GM21447 (cell line): ENCODE data around the gene AMELX.

Experiments used
- ATAC-seq: cut with Tn5 transposase; IDR thresholded peaks from one replicate; pipeline ENCODE4 v1.9.1; 2021; ENCODE audit not compliant: unreplicated experiment

The AMELX gene

DNA sequence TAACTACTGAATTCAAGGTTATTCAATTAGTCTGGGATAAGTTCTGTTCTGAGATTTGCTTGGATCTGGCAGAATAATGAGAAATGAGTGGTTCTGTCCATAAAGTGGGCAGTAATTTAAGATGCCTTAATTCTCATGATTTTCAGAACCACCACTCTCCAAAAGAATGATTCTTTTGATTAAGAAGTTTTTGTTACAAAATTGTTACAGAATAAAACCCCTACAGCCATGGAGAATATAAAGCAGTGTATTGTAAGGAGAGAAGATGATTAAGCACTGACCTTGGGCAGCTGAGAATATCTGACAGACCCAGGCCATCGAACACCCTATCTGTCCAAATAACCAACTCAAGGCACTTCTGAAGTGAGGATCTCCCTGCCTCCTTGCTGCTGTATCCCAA, 12.4 kb downstream of the AMELX start:
- no peak for ATAC-seq

DNA sequence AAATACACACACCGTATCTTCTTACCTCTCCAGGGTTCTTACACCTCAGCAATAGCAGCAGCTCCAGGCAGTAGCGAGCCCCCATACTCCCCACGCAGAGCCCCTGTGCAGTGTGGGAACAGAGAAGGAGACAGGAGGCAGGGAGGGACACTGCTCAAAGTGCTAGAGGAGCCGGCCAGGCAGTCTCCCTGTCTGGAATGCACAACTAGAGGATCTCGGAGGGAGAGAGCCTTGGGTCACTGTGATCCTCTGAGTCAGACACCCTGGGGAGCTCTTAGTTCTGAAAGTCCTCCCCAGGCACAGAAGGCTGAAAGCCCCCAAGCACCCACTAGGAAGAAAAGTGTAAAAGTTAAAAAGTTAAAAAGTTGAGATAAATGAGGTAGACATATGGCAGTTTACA, 16.0 kb downstream of the AMELX start:
- ATAC-seq: no peak

DNA sequence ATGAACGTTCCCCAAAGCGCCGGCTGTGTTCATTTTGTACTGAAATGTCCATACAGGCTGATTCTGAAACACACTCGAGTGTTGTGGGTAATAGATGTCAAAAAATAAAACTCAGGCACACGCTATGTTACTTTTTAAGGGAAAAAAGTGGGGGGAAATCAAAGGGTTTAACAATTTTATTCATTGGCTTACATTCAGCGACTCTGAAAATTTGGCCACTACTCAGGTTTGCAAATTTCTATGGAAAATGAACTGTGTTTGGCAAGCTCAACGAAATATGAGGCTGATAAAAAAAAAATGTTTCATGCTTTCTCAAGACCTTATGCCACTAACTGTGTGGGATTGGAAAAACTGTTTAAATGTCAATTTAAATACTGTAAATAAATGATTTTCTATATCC, 18.5 kb downstream of the AMELX start:
- ATAC-seq: no peak

DNA sequence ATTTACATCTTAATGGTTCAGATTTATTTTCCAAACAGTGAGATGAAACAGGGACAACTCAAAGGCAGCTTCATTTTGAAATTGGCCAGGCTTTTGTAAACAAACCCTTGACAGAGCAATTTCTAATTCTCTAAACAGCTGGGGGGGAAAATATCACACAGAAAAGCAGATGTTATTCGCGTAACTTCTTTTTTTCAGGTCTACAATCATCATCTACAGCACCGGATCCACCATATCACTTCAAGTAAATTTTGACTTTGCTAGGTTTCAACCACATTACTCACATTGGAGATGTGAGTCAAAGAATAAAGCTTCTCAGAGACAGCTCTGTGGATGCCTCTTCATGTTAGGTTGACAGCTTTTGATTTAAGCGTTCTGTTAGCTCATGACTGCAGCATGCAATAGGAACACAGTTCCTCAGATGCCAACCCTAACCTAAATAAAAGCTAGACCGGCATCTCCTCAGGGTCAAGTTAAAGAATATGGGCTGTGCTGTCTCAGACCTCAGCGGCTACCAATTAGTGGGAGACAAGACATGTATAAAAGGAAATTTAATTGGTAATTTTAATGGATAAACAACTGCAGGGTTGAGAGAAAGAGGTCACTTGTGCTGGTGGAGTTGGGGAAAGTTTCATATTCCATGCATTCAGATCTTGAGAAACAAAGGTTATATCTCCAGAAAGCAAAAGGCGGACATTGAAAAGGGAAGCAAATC, 26.8 kb downstream of the AMELX start:
- no peak for ATAC-seq

DNA sequence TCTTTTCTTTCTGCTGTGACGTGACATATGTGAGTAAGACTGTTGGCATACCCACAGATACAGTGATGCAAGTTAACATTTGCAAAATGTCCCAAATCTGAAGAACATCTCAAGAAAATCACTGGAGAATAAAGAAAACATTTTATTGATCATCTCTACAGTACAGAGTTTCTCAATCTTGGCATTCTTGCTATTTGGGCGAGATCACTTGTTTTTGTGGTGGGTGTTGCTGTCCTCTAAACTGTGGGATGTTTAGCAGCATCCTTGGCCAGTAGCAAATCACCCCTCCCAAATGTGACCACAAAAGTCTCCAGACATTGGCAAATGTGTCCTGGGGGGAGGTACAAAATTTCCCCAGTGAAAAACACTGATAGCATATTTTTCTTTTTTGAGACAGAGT, 28.8 kb downstream of the AMELX start:
- ATAC-seq: no peak

DNA sequence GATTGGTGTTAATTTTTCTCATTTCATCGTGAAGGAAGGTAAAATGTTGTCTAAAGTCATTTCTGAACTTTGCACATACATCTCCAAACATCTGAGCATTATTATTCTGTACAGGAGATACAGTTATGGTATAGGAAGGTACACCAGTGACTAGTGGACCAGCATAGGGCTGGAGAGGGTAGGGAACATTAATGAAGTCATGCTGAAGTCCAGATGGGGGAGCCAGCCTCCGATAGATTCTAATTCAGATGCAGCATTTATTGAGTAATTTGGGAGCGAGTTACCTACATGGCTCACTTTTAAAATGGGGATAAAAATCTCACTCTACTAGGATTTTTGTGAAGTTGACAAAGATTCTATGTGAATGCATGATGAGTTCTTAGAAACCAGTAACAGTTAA, 34.9 kb downstream of the AMELX start:
- no peak for ATAC-seq

DNA sequence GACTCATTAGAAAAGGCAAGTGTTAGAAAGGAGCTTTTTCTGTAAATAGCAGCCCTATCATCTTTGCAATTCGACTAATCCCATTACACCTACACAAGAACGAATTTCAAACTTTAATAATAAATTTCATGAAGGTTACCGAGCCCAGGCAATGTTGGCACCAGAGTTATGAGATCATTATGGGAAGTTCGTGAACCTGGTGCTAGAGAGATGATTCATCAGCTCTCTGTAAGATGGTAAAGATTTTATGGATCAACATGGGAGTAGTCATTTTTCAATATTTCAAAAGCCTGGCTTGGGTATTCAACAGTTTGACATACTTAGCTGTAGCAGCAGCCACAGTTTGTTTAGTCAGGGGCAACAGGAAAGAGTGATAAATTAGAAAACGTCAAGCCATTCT, 35.8 kb downstream of the AMELX start:
- ATAC-seq: no peak

DNA sequence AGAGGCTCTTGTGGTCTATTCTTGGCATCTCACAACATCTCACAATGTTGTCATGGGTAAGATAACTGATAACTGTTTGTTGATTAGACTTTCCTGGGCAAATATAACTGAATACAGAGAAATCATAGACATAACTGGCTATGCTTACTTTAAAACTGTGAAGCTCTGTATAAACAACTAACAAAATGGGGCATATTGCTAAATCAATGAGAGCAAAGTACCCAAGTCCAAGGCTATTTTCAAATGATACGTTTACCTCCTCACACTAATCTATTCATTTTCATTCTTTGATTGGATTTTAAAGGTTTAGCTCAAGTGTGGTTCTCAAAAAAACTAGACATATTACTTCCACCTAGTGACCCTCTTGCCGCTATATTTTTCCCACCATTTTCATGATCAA, 38.6 kb downstream of the AMELX start:
- ATAC-seq: no peak

DNA sequence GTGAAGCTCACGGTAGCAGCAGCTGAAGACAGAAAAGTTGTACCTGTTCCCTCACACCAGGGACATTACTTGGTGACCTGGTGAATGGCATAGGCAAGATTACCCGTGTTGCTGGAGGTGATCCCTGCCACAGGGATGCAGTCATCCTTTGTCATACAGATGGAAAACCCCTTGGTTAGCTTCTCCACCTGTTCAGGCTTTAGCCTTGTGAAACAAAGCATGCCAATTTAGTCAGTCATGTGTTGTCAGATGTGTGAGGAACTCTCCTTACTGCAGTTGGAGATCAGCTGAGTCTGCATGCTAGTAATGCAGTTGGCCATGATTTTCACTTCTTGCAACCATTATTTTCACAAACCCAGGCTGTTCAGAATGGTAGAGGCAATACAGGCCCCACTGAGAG, 41.0 kb downstream of the AMELX start:
- ATAC-seq: no peak

DNA sequence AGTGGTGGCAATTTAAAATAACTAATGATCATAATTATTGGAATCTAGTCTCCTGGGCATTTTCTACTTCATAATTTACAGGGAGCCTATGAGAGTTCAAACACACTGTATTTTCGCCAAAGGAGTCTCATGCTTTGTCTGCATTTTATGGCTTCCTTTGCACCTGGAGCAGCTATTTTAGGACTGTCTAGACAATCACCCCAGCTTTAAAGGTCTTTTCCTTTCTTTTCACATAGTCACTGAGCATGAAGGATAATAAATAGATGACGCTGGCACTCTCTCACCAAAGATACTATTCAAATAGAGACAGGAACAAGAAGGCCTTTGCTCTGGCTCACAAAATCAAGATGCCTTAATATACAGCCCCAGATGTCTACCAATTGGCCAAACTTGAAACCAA, 43.0 kb downstream of the AMELX start:
- no peak for ATAC-seq

DNA sequence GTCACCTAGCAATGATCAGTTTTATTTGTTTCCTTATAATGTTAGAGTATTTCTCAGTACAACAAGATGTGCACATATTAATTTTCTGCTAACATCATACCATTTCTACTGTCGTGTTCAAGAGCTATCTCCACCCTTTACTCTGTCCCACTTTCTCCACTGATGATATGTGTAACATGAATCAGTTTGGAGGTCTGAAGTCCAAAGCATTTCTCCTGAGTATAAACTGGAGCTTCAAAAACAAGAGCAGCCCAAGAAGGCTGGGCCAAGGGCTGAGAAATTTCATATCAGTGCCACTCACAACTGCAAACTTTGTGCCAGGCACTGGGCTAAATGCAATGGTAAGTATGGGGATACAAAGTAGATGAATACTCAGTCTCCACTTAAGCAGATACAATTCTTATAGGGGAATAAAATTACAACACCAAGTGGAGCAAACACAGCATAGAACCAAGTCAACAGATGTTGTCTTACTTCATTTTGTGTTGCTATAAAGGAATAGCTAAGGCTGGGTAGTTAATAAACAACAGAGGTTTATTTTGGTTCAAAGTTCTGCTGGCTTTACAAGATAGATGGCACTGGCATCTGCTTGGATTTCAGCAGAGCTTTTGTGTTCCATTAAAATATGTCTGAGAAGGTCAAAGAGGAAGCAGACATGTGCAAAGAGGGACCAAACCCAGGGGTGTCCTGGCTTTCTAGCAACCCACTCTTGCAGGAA, 44.2 kb downstream of the AMELX start:
- ATAC-seq: no peak

DNA sequence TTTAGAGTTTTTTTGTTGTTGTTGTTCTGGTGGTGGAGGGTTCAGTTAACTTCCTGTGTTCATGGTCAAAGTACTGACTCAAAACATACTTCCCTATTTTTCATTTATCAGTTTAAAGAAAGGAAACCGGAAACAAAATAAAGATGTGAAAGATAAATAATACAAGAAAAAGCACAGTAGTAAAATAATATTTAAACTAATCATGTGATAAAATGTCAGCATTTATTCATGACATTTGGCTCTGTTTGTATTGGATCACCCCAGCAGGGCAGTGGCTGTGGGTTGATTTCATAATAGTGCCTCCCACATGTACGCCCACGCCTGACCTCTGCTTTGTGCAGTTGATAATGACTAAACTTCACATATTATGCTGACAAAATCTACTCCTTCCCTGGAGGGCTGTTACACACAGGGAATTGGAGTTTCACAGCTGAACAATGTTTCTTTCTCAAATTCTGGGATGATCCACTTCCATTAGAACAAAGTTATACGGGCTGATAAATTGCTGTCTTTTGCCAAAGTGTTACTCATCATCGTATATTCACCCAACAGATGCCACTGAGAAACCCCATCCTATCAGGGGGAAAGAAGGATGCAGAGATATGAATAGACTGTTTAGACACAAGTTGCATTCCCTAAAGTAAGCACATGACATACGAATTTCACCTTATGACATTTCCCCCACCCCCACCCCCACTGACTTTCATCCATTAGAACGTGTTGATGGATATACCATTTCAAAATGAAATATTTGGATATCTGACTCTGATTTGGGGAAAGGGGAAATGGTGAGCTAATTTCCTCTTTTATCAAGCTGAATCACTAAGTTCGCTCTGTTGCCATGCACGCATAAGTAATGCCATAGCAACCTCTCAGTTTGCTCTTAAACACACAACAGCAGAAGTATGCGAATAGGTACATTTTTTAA, 48.3 kb downstream of the AMELX start:
- peak; percentile 87 for ATAC-seq

DNA sequence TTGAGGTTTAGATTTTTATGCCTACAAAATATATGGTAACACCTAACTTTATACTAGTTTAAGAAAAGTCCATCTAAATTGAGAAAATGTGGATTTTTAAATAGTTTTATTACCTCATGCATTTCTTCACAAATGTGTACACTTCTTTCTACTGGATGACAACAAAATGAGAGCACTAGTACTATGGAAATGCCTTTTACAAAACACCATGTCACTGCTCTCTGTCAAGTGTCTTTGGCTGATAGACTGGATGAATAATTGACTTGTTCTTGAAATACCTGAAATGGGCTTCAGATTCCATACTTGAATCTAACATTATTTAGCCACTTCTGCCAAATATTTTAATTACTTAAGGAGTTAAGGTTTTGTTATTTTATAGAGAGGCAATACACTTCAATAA, 49.5 kb downstream of the AMELX start:
- ATAC-seq: no peak

DNA sequence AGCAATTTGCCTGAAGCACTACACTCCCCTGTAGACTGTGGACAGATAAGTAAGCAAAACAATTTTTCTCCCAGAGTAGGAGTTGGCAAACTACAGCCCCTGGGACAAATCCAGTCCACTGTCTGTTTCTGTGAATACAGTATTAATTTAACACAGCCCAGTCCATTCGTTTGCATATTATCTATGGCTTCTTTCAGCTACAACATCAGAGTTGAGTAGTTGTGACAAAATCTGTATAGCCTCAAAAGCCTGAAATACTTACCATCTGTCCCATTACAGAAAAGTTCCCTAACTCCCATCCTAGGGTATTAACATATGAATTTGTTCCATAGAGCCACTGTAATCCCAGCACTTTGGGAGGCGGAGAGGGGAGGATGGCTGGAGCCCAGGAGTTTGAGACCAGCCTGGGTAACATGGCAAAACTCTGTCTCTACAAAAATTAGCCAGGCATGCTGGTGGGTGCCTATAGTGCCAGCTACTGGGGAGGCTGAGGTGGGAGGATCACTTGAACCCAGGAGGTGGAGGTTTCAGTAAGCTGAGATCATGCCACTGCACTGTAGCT, 53.0 kb downstream of the AMELX start:
- ATAC-seq: no peak

DNA sequence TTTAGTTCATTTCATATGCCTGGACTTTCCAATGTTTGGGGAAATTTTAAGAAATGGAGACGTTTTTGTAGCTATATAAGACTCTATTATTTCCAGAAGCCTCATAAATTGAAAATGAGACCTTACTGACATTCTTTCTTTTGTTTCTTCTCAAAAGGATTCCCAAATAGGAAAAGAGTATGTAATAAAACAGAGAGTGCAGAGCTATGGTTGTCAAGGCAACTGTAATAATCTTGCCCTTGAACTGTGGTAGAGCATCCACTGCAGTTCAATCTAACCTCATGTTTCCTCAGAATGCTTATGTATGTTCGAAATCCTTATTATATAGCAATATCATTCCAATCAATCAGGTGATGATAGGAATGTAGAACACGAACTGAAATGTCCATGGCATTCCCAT, 54.1 kb downstream of the AMELX start:
- no peak for ATAC-seq

DNA sequence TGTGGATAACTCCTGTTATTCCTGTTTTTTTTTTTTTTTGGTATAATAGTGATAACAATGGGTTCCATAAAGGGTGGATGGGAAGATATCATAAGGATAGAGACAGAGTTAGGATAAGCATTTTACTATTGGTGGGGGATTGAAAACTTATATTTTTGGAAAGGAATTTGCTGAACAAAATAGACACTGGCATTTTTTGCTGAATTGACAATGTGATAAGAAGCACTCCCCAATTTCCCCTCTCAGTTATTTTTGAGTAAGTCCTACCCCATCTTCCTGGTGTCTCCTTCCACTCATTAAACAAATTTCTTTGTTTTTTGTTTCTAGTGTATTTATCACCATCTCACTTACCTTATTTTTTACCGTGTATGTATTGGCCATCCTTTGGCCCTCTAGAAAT, 55.8 kb downstream of the AMELX start:
- no peak for ATAC-seq

DNA sequence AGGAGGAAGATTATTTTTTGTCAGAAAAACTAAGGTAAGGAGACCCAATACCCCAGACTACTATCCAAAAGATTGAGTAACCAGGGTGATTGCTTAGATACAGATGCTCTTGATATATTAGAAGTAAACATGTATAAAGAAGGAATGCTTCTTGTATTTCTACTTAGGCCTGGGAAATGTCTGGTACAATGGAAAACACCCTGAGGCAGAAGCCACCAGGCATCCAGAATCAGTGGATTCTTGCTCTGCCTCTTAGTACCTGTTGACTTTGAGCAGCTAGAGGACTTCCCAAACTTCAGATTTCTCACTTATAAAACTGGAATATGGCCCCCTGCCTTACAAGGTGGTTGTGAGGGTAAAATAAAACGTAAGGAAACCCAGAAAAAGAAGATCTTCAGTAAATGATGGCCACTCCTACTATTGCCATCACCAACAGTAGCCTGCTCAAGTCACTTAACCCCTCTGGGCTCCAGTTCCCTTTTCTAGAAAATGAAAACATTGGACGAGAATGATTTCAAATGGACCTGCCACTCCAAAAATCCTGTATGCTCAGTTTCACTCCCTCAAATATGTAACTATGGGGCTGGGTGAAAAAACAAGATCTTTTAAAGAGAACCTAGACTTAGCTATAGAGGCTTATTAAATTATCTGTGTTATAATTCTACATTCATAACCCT, 56.6 kb downstream of the AMELX start:
- no peak for ATAC-seq
